Measurements from ENCODE around the gene SLC37A2.

Gene SLC37A2

DNA sequence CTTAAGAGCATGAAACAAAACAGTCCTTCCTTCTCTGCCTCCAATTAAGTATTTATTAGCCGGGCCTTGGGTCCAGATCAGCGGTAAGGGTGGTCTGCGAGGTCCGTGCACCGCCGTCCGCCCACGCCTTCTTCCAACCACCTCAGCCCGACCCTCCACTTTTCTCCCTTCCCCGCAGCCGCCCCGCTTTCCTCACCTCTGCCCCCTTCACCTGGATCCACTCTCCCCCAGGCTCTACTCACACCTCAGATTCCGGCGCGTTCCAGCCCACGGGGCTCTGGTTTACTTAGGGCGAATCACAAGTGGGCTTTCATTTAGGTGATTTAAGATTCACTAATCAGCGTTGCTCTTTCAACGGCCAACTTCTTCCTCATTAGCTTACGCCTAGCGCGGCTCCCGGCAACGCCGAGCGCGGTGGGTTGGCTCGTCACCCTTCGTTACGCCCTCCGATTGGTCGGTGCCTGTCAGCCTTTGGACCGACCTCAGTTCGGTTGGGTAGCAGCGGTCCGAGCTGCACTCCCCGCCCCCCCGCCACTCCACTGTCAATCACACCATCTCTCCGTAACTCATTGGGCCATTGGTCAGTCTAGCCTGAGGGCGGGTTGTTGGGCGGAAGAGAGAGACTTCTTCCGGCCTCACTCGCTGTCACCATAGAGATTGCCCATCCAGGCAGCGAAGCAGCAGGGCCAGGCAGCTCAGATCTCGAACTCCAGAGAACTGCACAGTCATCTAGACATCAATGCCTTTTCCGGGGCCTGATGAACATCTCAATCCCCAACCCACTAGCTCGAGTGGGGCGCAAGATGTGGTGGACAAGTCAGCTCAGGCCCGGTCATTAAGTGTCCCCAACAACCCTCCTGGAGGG is 48.5 kb downstream of the SLC37A2 start, which contains the start of gene TMEM218:
Gene TMEM218, minus strand, starts transcription at position 284 of the 865 bp plus-strand sequence. CDS start 9,385 bp downstream, outside the sequence.
- peak; percentile 96 for DNase-seq

DNA sequence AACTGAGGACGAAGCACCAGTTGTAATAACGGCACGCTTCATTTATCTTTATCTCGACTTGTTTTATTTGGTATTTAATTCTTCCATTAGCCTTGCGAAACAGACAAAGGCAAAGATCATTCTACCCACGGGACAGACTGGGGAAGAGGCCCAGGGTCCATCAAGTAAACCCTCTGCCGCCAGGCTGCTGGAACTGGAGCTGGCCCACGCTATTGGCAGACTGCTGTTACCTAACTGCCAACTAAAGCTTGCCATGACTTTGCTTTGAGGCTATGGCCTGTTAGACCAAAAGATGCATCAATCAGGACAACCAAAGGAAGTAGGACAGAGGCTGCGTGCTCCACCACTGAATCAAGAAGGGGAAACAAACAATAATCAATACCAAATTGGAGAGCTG is 49.1 kb downstream of the SLC37A2 start:
- DNase-seq, result no peak

DNA sequence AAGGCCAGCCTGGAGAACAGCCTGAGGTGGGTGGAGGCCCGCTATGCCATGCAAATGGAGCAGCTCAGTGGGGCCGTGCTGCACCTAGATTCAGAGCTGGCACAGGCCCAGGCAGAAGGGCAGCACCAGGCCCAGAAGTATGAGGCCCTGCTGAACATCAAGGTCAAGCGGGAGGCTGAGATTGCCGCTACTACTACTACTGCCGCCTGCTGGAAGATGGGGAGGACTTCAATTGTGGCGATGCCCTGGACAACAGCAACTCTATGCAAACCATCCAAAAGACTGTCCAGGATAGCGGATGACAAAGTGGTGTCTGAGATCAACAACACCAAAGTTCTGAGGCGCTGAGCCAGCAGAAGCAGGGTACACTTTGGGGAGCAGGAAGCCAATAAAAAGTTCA is 51.4 kb downstream of the SLC37A2 start:
- no peak for DNase-seq

DNA sequence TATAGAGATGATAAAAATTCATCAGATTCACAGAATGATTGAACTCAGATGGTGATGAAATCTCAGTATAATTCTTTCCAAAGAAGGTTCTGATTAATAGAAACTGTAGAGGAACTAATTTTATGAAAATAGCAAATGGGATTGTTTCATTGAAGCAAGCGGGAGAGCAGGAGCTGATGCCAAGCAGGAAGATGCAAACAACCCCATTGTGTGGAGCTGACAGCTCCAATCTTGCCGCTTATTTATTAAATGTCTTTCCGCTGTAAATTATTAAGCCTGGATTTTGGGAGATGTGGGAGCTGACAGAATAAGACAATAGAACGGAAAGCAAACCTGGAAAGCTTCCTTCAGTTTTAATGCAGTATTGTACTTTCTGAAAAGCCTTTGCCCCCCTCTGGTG is 54.3 kb downstream of the SLC37A2 start:
- DNase-seq, result no peak

DNA sequence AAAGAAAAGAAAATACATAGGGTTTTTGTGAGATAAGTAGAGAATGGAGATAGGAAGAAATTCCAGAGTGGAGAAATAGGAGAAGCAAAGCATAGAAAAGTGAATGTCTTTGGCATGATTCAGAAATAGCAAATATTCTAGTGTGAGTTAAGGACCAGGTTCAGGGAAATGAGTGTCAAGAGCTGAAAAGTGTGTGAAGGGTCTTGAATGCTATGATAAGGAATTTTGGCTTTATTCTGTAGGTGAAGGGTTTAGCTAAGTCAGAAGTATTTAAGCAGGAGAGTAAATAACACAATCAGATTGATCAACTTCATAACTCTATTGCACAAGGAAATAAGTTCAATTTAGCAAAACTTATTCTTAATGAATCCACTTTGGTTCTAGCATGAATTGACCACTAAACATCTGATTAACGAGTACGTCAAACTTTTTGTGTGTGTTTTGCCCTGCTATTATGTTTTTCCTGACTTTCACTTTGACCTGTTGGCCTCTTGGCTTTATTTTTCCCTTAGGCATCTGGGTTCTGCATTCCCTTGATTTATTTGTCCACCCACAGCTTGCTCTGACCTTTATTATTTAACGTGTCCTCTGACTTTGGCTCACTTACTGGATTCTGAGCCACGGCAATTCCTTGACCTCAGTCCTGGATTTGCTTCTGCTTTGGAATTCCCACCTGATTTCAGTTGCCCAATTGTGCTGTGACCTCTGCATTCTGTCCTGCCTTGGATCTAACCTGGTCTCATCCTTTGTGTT is 60.3 kb downstream of the SLC37A2 start:
- DNase-seq, result no peak

DNA sequence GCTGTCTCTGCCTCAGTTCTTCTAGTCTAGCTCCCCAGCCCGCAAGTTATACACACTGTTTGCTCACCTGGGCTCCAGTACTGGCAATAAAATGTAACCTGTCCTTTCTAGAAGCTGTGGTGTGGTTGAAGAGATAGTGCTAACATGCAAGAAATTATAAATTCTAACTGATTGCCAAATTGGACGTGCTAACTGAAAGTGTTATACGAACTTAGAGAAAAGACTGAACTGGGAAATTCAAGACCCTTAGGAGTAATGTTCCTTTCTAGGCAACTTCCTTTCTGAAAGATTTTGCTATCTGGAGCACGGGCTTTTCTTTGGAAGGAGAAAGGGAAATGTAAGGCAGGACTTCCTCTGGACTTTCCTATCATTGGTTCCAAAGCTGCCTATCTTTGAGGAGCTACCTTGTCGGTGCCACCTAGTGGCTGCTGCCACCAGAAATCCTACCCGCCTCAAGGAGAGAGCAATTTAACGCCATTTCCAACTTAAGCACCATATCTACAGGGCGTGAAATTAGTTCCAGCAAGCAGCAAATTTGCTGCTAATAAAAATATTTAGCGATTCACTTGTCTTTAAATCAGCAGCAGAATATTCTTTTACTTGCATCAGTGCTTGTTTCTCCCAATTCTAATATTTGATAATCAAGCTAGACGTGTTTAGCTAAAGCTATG is 61.0 kb downstream of the SLC37A2 start:
- DNase-seq, result no peak

DNA sequence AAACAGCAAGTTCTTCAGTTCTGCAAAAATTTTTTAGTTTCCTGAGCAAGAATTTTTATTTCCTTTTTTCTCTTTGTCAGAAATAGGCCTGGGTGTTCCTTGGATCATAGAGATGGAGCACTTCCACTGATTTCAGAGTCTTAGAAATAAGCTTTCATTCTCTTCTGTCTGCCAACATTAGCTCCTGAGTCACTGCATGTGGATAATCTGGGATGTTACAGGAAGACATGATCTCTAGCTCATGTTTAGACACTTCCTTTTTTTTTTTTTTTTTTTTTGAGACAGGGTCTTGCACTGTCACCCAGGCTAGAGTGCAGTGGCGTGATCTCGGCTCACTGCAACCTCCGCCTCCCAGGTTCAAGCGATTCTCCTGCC is 61.5 kb downstream of the SLC37A2 start:
- no peak for DNase-seq

DNA sequence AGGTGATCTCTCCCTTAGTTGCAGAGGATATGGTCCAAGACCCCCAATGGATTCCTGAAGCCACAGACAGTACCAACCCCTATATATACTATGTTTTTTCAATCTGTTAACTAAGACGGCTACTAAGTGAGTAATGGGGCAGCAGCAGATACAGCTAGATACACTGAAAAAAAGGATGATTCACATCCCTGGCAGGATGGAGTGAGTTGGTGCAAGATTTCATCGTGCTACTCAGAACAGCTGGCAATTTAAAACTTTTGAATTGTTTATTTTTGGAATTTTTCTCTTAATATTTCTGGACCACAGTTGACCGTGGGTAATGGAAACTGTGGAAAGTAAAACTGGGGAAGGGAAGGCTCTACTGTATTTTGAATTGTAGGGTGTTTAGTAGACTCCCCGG is 65.3 kb downstream of the SLC37A2 start:
- no peak for DNase-seq

DNA sequence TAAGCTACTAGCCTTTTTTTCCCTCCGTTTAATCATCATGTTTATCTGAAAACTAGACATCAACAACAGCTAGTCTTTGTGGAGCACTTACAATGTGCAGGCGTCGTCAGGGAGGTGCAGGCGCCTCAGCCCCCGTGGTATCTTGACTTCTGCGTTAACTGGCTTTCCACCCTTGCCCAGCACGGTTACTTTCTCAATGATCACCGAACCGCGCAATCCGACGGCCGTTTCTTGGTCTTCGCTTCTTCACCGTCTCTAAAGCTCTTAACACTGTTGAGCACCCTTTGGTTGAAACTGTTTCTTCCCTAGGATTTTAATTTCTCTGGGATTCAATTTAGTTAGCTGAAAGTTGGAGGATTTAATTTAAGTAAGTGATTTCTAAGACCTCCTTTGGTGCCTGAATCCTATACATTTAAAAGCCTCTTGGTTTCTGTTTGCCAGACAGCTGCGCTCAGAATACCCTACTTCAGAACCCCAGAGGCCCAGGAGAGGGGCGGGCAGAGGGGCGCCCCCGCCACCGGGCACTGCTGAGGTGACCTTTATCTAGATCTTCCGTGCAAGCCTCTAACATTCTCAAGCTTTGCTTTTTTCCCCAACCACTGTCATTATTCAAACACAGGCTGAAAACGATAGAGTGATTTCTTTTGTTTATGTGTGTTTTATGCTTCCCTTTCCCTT is 66.3 kb downstream of the SLC37A2 start:
- no peak for DNase-seq

DNA sequence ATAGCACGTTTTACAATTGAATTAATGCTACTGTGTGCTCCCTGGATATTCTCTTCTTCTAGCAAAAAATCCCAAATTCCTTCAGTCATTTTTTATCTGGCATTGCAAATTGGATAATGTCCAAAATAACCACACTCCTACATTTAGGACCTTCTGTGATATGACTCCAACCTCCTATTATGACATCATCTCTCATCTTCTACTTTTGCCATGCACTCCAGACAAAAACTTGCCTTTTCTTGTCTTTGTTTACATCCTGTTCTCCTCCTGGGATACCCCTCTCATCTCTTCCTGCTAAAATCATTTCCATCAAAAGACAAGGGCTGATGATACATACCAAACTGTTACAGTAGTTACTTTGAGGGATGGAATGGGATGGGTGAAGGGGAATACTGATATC is 69.0 kb downstream of the SLC37A2 start:
- no peak for DNase-seq

DNA sequence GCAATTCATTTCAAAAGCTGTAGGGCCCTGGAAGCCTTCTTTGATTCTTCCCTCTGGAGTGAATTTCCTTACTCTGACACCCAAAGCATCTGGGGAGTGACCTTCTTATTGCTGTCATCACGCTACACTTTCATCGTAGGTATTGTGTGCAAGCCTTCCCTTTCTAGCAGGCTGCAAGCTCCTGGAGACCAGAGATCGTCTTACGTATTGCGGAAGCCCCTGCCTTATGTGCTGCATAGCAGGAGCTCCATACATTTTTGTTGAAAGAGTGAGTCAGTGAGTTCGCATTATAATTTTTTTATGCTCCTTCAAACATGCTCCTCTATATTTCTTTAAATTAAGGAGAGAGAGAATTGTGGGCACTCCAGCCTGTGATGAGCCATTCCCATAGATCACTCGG is 69.5 kb downstream of the SLC37A2 start:
- no peak for DNase-seq

DNA sequence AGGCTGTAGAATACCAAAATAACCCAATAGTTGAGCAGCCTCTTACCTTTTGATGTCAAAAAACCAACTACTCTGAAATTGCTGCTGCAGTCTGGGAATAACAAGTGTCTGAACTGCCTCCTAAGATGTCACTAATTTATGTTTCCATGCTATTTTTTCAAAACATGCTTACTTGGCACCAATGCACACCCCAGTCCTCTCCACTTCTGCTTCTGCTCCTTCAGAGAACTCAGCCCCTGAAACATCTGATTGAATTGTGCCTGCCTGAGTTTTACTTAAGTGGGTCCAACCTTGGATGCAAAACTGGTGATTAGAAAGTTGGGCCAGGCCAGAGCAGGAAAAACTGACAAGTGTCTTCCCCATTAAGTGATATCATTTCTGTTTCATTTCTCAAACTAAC is 72.9 kb downstream of the SLC37A2 start:
- no peak for DNase-seq

DNA sequence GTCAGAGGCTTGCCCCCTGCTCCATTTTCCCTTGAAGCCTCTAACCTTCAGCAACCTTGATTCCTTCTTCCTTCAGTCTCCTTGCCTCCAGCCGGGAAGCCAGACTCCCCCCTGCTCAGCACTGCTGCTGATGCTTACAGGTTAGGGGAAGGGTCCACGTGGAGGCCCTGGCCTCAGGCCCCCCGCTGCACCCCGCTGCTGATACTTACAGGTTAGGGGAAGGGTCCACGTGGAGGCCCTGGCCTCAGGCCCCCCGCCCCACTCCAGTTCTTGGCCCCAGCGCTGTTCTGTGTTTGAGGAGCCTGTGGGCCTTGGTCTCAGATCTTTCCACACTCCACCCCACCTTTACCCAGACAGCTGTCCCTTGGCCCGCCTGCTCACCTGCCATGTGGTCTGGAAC is 75.9 kb downstream of the SLC37A2 start:
- no peak for DNase-seq

DNA sequence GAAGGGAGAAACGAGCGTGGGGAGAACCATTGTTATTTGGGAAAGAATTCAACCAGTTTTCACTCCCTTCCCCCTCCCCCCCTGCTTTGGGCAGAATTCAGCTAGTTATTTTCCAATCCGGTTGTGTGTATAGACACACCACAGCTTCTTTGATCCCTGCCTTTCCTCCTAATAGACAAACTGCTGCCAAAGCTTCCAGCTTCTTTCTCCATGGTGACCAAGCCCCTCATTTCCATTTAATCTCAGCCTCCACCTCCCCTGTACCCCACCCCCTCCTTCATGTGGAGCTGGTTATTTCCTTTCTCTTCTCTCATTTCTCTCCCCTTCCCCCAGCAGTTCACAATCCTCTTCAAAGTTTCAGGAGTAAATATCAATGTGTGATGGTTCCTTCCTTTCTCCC is 76.7 kb downstream of the SLC37A2 start:
- DNase-seq, result no peak
